OCI-M2 (cell line): ENCODE data around the gene IFITM5.
"Not testable (repeated sequence)": the region's sequence is repeated elsewhere in the genome, so short reads cannot be mapped to it uniquely, and the experiment has no call there.

Experiments used
- DNase-seq: peaks from one replicate; lab custom pipeline; 2025; ENCODE audit not compliant: unreplicated experiment; lab: John Stamatoyannopoulos, UW

IFITM5 gene

DNA sequence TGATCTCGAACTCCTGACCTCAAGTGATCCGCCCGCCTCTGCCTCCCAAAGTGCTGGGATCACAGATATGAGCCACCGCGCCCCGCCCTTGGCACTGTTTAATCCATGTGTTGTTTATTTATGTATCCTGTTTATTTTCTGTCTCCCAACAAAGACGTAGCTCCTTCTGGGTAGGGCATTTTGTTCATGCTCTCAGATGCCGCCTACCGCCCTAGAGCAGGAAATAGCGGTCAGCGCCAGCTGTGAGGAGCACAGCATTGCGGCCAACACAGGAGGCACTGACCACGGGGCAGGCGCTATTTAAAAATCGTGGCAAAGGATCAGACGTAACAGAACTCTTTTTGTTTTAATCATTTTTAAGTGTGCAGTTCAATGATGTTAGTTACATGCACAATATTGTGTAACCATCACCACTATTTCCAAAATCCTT is 30.6 kb downstream of the IFITM5 start:
- not testable (repeated sequence) for DNase-seq

DNA sequence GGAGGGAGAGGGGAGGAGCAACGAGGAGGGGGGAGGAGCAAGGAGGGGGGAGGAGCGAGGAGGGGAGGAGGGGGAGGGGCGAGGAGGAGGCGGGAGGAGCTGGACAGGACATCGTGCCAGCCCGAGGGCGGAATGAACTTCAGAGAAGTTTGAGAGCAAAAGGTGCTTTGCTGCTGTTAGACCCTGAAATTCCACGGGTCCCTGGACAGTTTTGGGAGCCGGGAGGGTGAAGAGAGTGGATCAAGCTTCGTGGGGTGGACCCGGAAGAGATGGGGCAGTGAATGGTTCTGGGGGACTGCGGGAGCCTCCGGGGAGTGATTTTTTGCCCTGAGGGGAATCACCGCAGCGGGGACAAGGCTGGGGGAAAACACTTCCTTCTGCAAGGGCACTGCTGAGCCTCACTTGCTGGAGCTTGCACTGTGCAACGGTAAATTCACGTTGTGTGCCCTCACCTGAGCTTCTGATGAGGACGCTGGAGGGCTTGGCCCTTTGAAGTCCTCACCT is 31.8 kb downstream of the IFITM5 start:
- DNase-seq, result no peak

GRCh38 chr11:266676-267439 is 32.5 kb downstream of the IFITM5 start:
- no peak for DNase-seq

- DNase-seq, result no peak
Observed at GRCh38 chr11:261624-262023, 37.7 kb downstream of the IFITM5 start.

DNA sequence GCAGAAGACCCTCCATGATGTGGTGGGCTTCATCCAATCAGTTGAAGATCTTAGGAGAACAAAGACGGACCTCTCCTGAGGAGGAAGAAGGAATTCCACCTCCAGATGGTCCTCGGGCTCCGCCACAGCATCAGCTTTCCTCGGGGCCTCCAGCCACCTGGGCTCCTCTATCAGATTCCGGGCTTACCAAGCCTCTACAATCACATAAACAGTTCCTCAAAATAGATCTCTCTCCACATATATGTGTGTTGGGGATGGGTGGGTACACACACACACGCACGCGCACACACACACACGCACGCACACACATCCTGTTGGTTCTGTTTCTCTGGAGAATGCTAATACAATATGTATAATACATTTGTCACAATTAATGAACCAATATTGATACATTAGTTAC is 39.9 kb downstream of the IFITM5 start:
- no peak for DNase-seq

DNA sequence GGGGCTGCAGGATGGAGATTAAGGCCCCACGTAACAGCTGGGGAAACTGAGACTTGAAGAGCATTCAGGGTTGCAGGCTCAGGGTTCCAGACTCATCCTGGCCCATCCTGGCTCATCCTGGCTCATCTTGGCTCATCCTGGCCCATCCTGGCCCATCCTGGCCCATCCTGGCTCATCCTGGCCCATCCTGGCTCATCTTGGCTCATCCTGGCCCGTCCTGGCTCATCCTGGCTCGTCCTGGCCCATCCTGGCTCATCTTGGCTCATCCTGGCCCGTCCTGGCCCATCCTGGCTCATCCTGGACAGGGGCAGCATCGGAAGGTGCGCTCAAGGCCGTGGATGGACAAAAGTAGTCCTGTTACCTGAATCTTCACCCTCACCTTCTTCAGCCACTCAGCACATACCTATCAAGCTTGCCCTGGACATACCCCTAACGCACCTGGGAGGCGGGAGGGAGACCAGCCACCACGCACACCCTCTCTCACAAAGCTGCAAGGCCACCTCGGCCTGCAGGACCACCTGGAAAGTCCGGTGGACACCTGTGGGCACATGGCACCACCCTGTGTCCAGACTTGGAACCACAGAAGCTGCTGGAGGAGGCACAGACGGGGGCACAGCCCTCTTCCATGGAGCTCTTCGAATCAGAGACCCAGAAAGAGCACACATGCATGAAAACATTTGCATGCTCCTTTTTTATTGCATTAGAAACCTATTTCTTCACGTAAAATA is 41.4 kb downstream of the IFITM5 start:
- no peak for DNase-seq

DNA sequence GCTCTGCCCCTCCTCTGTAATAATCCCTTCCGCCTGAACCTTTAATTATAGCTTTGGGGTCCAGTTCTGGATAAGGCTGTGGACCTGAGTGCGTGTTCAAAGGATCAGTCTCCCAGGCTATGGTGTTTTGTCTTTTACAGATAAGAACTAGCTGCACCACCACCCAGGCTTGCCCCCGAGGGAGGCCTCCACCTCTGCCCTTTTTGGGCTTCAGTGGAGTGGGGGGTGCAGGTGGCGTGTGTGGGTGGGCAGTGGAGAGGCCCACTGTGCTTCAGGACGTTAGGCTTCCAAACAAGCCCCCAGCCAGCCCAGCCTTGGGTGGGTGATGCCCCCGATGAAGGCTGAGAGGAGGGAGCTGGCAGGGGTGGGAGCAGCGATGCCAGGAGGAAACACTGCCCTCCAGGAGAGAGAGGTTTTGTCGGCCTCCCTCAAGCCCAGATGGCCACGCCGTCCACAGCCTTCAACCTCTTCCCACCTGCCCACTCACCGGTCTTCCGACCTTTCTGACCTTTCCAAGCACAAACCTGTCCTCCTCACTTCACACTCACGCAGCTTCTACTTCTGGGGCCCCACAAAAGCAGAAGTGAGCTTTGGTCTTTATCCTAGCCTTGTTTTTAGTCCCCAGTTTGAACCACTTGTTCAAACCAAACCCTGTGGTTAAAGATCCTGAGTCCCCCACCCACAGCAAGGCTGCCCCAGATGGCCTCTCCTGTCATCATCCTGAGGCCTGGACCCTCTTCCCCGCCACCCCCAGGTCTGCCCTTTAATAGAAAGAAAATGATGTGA is 42.2 kb downstream of the IFITM5 start:
- DNase-seq, result no peak

- no peak for DNase-seq
Observed at GRCh38 chr11:255816-256215, 43.5 kb downstream of the IFITM5 start.

DNA sequence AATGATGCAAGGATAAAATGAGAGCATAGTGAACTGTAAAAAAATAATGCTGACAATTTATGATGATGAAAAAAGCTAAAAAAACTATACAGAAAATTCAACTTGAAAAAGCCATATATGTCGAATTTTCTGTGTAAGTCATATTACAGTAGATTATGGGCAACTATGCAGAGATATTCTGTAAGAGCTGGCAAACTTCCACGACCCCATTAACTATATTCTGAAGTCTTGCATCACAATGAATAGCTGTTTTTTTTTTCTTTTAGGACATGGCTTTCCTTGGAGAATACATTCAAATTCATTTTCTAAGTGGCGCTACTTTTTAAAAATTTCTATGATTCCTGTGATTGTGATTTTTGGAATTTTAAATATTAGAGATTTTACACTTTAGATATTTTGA is 44.1 kb downstream of the IFITM5 start:
- no peak for DNase-seq

GRCh38 chr11:253886-254270 is 45.4 kb downstream of the IFITM5 start:
- no peak for DNase-seq

GRCh38 chr11:253160-253885 is 46.0 kb downstream of the IFITM5 start:
- no peak for DNase-seq

DNA sequence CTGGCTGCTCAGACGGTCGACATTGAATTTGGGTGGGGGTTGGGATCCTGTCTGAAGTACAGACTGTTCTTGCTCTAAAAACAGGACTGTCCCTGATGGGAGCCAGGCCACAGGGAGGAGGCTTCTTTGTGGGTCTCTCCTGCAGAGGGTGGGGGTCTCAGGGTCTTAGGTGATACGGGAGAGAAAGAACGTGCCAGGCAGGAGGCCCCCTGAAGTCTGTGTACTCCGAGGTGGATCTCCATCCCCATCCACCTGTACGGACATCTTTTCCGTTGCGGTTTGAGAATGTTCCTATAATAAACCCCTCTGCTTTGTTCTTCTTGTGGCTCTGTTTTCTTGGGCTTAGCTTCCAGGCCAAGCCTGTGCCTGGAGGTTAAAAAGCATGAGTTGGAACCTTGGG is 46.7 kb downstream of the IFITM5 start:
- no peak for DNase-seq

DNA sequence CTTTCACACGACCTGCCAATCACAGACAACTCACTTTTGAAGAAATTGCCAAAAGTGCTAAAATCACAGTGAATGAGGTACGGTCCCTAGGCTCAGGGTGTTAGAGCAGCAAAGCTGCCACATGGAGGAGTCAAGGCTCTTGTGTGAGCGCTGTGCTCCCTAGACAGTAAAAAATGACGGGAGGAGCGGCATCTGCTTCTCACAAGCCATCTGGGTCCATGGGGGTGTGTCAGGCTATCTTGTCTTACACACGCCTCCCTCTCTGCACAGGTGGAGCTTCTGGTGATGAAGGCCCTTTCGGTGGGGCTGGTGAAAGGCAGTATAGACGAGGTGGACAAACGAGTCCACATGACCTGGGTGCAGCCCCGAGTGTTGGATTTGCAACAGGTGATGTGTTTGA is 47.8 kb downstream of the IFITM5 start:
- DNase-seq, result no peak

GRCh38 chr11:250740-251299 is 48.5 kb downstream of the IFITM5 start:
- DNase-seq, result no peak

DNA sequence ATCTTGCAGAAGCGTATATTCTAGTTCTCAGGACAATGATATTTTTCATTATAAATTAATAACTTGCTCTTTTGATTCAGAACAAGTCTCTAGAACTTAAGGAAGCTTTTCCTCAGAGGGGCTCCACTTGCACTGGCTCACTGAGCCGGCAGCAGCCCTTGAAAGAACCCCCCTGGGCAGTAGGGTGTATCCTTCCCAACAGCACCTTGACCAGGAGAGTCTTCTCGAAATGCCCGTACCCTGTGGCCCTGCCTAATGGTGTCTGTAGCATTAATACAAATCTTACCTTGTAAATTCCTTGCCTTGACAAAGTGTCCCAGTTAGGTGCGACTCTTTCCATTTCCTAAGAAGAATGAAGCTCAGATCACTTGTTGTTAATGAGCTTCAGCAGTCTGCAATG is 49.1 kb downstream of the IFITM5 start:
- DNase-seq, result no peak

DNA sequence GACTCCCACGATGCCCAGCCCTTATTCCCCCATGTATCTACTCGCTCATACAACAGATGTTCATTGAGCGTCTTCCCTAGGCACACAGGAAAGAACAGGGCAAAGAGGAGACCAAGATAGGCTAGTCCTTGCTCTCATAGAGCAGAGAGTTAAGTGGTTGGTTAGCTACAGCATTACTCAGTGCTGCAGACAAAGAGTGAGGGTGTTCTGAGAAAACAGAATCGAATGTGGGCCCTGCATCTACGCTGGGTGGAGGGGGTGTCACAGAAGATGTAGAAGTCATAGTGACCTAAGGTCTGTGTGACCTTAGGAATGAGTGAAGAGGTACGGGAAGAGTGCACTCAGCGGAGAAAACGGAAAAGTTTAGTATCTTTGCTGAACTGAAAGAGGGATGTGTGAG is 50.3 kb downstream of the IFITM5 start:
- no peak for DNase-seq
